M059J (cell line): Measurements from ENCODE around the gene ATRN. TPM values are rescaled to one million over a fixed set of nuclear protein-coding genes. Genes with fewer than 3 reads are reported as not detected.

ENCODE experiments used
- DNase-seq: peaks from one replicate; pipeline ENCODE4 v3.0.0-alpha.2; 2012; ENCODE audit warnings: low read depth
- total RNA-seq: library from RNA; depleted of rRNA; stranded (reverse); fragments of >200 nt; shearing (Covaris generic); gene quantifications from 2 replicates; pipeline ENCODE4 v1.2.3, GENCODE V29; 2014

ATRN gene
- total RNA-seq, 1 experiment from 2014 or later: 33.7 TPM

DNA sequence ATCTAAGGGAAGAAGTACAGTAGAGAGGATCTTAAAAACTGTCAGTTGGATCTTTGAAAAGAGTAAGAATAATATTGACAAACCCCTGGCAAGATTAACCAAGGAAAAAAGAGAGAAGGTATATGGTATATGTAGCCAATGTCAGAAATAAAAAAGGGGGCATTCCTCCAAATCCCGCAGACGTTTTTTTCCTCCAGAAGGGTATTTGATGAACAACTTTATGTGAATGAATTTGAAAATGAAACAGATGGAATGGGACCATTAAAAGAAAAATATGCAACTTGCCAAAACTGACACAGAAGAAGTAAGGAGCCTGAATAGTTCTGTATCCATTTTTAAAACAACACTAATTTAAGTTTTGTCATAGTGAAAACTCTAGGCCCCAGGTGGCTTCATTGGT is 156.7 kb downstream of the ATRN start:
- no peak for DNase-seq

DNA sequence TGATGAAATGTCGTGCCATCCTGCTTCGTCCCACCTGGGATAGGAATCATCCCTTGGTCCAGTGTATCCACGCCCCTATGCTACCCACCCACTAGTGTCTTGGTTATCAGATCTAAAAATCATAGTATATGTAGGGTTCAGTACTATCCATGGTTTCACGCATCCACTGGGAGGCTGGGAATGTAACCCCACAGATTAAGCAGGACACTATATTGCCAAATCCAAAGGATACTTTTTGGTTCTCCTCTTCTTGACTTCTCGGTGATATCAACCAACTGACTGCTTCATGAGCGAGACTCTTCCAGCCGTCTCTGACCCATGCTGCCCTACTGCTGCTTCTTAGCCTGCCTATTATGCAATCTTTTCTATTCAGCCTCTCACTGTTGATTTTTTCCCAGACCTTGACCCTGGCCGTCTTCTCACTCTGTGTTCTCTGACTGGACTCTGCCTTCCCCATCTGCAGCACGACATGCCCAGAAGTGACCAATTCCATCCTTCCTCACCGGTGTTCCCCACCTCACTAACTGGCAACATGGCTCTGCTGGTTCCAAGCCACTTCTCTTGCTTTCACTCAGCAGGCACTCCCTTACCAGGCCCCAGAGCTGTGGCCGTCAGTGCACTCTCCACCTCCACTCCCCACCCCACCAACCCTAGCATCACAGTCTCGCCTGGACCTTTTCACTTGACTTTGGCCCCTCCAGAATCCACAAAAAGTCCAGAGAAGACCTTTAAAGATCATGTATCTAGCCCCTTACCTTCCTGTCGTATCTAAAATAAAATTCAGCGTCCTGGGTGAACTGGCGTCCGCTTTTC is 157.9 kb downstream of the ATRN start:
- no peak for DNase-seq

DNA sequence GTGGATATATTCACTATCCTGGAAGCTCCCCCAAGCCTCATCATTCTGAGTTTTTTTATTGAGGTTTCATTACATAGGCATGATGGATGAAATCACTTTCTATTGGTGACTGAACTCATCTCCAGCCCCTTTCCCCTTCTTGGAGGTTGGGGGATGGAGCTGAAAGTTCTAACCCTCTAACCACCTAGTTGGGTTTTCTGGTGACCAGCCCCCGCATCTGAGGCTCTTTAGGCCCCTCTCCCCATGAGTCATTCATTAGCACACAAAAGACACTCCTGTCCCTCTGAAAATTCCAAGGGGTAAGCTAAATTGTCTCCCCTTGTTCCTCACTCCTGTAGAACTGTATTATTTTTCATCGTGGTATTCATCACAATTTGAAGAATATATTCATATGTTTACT is 159.1 kb downstream of the ATRN start:
- DNase-seq: no peak

DNA sequence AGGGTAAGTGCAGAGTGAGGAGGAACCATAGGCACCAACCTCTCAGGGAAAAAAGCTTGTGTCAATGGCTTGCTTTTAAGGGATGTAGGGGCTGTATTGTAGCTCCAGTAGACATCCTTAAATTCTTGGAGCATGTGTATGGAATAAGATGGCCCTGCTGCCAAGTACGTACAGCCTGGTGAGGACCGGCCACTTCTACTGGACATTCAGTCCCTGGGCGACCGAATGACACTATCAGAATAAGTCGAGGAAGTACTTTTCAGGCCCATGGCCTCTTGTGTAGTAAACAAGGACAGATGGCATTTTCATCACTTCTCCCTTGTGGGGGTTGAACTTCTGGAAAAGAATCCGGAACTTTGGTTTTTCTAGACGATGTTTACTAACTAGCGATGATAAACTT is 159.6 kb downstream of the ATRN start:
- no peak for DNase-seq

DNA sequence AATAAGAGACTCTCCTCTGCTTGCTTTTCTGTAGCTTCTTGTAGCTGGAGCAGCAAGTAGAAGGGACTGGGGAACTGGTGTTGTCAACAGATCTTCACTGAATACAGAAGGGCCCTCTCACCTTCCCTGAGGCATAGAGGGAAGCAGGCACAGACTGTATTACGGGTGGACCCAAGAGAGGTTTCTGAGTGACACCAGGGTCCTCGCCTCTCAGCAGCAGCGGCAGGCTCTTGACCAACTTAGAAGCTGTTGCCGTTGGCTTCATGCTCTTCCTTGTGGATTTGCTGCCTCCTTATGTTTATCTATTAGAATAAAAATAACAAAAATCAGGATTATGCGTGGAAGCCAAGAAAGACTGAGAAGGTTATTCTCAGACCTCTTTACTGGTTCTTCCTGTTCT is 160.7 kb downstream of the ATRN start:
- no peak for DNase-seq

DNA sequence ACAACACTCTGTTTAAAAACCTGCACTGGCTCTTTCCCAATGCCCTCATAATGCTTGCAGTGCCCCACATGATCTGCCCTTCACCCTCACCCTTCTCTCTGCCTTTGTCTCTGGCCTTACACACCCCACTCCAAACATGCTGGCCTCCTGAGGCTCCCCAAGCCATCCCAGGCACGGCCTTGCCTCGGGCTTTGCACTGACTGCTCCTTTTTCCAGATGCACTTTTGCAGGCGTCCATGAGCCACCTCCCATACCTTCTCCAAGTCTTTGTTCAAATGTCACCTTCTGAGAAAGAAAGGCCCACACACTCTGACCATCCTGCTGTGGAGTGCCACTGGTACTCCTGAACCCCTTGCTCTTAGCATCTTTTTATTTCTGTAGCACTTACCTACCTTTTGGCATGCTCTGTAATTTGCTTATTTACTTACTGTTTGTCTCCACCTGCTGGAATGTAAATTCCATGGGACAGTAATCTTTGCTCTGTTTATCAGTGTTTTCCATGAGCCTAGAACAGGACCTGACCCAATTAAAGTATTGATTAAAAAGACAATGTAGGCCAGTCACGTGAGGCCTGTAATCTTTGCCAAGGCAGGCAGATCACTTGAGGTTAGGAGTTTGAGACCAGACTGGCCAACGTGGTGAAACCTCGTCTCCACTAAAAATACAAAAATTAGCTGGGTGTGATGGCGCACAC is 161.6 kb downstream of the ATRN start:
- DNase-seq: no peak

DNA sequence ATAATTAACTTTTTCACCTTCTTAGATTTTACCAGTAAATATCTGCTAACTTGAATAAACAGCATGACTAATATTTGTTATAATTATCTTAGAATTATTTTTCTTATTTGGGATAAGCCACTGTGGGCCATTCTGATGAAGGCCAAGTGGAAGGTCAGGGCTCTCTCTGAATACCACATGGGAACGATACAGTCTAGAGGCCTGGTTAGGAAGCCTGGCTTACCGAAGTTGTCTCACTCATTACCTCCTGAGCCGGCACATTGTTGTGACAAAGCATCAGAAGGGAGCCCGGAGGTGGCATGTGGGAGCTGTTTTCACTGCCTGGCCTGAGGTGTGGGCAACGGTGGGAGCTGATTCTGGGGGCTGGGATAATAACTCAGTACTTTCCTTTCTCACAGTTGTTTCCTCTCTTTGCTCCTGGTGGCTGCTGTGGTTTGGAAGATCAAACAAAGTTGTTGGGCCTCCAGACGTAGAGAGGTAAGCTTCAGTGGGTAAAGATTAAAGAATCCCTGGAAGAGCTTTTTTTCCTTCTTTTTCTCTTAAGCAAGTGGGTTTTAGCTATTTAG is 163.2 kb downstream of the ATRN start:
- no peak for DNase-seq

DNA sequence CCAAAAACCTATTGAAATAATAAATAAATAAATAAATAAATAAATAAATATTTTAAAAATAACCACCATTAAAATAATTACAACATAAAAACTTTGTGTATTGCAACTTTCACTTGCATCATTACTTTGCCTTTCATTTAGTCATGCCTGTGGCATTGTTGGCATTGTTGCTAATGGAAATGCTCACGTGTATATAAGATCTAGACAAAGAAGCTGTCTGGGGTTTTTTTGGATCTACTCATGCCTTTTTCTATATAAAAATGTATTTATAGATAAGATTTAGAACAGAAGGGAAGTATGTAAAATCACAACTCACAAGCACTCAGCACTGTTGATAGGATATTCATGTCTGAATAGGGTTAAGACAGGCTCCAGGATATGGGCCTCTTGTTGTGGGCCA is 164.5 kb downstream of the ATRN start:
- DNase-seq: no peak

DNA sequence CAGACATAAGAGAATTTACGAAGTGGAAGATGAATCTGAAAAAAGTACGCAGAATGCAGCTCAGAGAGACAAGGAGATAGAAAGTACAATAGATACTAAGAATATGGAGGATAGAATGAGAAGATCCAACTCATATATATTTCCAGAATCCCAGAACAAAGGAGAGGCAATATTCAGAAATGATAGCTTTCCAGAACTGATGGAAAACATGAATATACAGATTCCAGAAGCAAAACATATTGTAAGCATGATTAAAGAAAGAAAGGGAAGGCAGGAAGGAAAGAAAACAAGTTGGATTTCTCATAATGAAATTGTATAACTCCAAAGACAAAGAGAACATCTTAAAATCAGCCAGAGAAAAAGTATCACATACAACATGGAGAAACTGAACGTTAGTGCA is 169.4 kb downstream of the ATRN start:
- no peak for DNase-seq

DNA sequence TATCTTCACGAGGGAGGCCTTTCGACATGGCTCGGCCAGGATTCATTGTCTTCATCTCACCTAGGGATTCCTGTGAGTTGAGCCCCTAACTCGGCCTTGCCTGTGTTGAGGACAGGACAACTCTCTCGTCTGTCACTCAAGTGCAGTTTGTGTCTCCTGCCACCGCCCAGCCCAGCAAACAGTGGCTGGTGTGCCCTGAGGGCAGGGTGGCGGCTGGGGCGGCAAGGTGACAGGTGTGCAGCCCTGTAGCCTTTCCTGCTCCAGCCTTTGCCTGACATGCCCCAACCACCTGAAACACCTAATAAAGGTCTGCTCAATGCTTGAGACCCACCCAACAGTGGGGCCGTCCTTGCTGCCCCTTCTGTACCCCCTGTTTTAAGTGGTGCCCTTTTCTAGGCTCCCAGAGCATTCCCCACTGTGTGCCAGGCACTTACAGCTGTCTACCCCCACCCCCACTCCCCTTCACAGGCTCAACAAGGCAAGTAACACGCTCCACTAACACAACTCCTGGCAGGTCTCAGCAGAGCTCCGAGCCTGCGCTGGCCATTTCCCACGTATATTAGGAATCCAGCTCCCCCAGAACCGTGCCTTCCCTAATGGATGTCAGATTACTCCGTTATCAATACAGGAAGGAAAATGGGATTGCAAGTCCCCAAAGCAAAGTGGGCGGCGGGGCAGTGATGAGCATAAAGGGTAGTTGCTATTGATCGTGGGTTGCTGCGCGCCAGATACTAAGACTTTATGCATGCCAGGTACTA is 174.7 kb downstream of the ATRN start:
- DNase-seq: no peak

DNA sequence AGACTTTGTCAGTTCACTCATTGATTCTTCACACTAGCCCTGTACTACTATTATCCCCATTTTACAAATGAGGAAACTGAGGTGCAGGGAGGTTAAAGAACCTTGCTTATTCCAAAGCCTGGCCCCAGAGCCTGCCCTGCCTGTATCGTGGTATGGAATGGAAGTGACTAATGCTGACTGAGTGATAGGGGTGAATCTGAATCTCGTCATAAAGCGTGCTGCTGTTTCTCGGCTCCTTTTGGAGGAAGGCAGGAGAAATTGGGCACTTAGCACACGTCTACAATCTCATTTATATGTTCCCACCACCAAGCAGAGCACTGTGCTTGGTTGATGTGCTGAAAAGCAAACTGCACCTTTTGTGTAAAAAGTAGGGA is 175.2 kb downstream of the ATRN start:
- DNase-seq: no peak

DNA sequence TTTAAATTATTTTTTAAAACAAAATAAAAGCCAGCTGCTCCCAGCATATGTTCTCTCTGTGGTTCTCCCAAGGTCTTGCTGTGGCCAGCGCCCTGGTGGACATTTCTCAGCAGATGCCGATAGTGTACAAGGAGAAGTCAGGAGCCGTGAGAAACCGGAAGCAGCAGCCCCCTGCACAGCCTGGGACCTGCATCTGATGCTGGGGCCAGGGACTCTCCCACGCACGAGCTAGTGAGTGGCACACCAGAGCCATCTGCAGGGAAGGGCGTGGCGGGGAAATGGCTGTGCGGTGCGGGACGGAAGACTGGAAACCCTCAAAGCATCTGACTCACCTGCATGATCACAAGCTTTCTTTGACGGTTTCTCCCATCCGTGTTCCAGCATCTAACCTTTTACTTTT is 175.8 kb downstream of the ATRN start:
- DNase-seq: no peak

DNA sequence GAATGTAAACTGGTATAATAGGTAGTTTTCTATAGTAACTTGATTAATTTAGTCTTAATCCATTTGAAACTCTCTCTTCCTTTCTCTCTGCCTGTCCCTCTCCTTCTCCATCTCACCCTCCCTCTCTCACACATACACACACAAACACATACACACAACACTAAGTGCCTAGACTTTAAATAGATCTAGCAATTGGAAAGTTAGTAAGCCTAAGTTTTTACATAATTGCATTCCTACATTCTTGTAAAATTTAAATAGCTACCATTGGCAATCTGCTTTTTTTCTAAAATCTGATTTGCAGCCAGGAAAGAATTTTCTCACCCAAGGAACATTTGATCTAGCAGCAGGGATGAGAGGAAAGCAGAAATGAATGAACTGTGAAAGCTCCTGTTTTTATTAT is 176.7 kb downstream of the ATRN start:
- no peak for DNase-seq

DNA sequence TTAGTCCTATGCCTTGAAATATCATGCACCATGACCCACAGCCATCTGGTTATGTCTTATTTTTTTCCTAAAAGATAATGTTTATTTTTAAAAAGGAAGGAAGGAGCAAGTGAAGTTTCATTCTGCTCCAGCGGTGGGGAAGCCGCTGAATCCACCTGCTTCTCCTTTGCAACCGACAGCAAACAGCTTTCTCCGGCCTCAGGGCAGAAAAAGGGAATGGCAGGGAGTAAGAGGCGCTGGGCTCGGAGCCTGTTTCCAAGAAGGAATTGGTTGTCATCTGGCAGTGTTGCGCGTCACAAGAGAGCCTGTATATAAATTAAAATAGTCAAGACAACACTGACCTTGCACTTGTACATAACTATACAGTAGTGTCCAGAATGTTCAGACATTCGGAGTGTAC is 178.1 kb downstream of the ATRN start:
- DNase-seq: no peak

DNA sequence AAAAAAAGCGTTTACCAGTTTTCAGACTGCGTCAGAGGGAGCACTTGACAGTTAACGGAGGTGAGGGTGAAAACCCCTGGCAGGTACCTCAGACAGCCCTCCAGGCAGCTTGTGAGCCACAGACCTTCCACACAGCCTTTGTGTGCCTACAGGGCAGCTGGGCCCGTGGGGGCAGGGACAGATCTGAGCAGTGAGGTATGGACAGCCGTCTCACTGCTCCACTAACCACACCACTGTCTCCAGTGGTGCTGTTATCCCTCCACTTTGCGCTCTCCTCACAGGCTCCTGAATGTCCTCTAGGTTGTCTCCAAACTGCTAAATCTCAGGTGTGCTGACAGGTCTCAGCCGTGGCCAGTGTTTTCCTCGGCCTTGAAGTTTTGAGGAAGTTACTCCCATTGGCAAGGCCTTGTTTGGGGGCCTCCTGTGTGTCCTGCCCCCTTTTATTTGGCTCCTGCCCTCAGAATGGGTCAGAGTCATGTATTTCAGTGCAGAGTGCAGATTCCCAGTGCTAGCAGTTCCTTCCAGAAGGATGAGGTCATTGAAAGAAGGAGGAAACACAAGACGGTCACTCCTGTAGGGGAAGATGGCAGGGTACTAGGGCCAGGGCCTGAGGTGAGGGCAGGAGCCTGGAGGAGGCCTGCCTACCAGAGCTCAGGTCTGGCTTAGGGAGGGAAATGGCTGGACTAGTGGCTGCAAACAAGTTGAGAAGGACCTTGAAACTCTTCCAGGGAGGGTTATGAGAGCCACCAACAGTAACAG is 180.6 kb downstream of the ATRN start:
- DNase-seq: no peak

DNA sequence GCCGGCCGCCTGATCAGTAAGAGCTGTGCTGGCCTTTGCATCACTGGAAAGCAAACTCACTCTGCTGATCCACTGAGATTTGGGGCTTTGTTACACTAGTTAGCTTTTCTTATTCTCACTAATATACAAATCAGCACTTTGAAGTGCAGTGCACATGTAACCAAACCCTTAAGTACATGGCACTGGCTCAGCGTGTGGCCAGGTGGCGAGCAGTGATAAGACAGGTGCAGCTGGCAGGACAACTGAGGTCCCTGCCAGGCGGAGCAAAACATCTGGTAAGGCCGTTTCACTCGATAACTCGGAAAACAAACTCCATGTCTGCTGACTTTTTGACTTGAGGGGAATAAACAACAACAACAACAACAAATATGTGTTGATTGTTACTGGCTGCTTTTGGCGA is 181.4 kb downstream of the ATRN start:
- no peak for DNase-seq

DNA sequence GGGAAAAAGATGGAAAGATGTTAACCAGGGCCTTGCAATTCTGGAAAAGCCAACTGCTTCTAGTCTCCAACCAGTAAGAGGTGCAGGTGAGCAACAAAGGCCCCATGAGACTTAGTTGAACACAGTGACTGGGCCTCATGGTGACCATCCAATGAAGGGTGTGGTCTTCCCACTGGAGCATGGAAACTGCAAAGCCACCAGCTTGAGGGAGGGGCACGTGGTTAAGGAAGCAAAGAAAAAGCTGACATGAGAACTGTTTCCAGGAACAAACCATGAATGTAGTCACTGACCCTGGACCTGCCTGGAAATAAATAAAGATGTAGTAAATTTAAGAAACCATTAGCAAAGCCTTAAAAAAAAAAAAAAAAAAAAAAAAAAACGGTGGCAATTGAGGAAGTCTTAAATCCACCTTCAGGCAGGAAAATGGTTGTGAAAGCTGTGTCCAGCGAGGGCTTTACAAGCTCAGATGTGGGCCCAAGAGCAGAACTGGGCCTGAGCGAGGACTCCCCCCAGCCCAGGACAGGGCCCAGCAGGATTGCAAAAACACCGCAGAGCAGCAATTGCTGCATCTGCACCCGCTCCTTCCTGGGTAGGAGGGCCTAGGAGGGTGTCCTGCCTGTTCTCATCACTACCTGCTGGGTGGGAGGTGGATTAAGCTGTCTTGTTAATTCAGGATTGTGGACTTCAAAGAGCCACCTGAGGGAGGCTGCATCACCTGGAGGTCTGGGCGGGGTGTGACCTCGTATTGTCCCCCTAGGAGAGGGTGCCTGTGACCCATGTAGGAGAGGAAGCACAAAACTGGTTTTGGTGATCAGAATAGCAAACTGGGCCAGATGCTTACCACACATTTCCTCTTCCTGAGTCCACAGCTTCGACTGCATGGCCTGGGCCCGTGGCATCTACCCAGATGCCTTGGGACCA is 182.1 kb downstream of the ATRN start:
- no peak for DNase-seq

DNA sequence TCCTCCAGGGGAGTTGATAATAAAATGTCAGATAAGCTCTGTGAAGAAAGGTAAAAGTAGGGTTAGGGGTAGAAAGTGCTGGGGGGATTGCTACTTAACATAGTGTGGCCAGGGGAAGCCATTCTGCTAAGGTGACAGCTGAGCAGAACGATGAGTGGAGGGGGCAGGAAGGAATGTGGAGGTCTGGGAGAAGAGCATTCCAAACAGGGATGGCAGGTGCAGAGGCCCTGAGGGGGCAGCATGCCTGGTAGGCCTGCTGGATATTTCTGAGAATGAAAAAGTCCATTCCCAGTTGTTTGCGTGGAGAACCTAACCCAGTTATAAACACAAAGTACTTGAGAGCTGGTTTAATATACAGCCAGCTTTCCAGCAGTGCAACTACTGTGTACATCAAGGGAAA is 183.1 kb downstream of the ATRN start:
- DNase-seq: no peak

DNA sequence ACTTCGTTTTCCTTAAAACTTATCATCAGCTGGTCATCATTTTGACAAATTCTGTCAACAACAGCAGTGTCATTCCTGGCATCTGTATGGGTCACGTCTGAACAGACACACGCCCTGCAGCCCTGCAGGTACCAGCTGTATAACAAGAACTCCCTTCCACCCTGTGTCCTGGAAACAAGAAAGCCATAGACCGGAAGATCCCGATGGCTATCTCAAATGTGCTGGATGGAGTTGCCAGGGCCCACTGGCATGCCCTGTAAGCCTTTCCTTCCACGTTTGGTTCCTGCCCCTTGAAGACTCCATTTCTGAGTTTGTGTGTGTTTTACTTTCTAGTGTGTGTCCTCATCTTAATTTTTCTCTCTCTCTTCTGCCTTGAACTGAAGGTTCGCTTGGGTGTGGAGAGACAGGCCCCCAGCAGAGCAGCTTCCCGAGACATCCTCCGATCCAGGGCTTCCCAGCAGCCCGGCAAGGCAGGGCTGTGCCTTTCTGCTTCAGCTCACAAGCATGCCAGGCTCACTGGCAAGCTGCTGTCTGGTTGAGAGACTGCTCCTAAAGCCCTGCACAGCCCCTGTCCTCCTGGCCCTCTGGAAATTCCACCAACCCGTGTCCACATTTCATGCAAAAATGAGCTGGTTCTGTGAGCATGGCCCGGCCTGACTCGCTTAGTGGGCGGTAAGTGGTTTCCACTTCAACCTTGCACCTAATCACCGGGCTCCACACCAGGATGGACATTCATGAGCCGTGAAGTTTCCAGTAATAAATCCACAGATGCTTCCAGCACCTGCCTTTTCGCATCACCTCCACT is 183.7 kb downstream of the ATRN start:
- no peak for DNase-seq

DNA sequence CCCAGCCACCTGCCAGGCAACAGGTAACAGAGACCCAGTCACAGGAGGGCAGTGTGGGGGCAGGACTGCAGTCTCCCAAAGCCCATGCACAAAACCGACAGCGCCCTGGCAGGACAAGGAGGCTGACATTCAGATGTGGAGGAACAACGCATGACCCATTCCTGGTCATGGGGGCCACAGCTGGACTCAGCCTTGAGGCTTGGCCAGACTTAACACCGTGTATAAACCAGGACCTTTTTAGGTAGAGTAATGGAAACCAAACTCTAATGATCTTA is 184.2 kb downstream of the ATRN start:
- DNase-seq: no peak
